ENCODE data around the gene ZNF501. TPM values are rescaled to one million over a fixed set of nuclear protein-coding genes. Genes with fewer than 3 reads are reported as not detected.

ZNF501 gene
- total and polyA plus RNA-seq, 2 of the 4 experiments (the other 2 are of a cell fraction), result 1.1 to 3.2 TPM

DNA sequence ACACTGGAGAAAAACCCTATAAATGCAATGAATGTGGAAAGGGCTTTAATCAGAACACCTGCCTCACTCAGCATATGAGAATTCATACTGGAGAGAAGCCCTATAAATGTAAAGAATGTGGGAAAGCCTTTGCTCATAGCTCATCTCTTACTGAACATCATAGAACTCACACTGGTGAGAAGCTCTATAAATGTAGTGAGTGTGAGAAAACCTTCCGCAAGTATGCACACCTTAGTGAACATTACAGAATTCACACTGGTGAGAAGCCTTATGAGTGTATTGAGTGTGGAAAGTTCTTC is 7.4 kb upstream of the ZNF501 start:
- CTCF ChIA-PET, result no interaction called here
- no peak for ATAC-seq (ENCODE audit: low read depth)
- dilution Hi-C loops (cut with HindIII; ENCODE audit: low sequenced_read_pairs, unreplicated experiment), result no loop called here
- Histone ChIP-seq H3K4me3 (ENCODE audit: insufficient read depth, low read depth, low read length) (no peak overlapping the region), H3K9ac (ENCODE audit: low read depth, low read length) (no peak overlapping the region), H2AK5ac (ENCODE audit: low read depth, low read length) (no peak overlapping the region), H3K4me1 (ENCODE audit: control insufficient read depth, insufficient read depth, low read length) (no peaks in the 10 kb centered on the region), H3K14ac (replicated peaks; ENCODE audit: low read depth, low read length) (no peak overlapping the region), H2BK15ac (ENCODE audit: low read depth, low read length) (no peak overlapping the region), H2AFZ (replicated peaks; ENCODE audit: low read length, poor library complexity) (no peak overlapping the region), H3K4me2 (ENCODE audit: low read depth, low read length) (no peak overlapping the region), H2BK5ac (ENCODE audit: low read depth, low read length, poor library complexity, severe bottlenecking) (no peak overlapping the region), H4K20me1 (ENCODE audit: insufficient read depth, low read length) (no peaks in the 10 kb centered on the region), H3K9me3 (ENCODE audit: control insufficient read depth, insufficient read depth, low read length) (peaks cover 81% of the 10 kb centered on the region), H3K56ac (ENCODE audit: extremely low read depth, insufficient read depth, low read length) (no peak overlapping the region), H4K5ac (ENCODE audit: low read depth, low read length) (no peak overlapping the region), H3K36me3 (ENCODE audit: control insufficient read depth, insufficient read depth, low read length) (peaks cover 15% of the 10 kb centered on the region), H2BK20ac (ENCODE audit: low read depth, low read length) (no peak overlapping the region), H4K8ac (ENCODE audit: low read depth in 2 of 2, low read length in 2 of 2) (no peak overlapping the region), H3K27ac (ENCODE audit: insufficient read depth, low read length) (no peak overlapping the region), H3K79me1 (ENCODE audit: low read depth in 1 of 2, low read length in 2 of 2) (no peaks in the 10 kb centered on the region; a peak in 1 of 4 replicates), H3K18ac (ENCODE audit: low read depth, low read length) (no peak overlapping the region), H3K23ac (ENCODE audit: low read depth, low read length) (no peak overlapping the region), H2BK120ac (ENCODE audit: low read depth, low read length) (no peak overlapping the region), H3K27me3 (ENCODE audit: control insufficient read depth, insufficient read depth, low read length) (no peaks in the 10 kb centered on the region), H3K9me1 (ENCODE audit: insufficient read depth, low read length) (no peaks in the 10 kb centered on the region), H3K4ac (ENCODE audit: low read depth, low read length) (no peak overlapping the region), H2AK9ac (replicated peaks; ENCODE audit: low read depth, low read length, poor library complexity) (no peak overlapping the region), H4K91ac (ENCODE audit: insufficient read depth, low read depth, low read length) (no peak overlapping the region)
- intact Hi-C loops (cut with micrococcal nuclease), result no loop called here
- no peak for TF ChIP-seq CTCF (conservative IDR thresholded peaks at IDR 0.05; ENCODE audit: low read depth, low read length)
- no peak for TF ChIP-seq FOS (IDR thresholded peaks at IDR 0.05; ENCODE audit: low read depth, low read length)
- no peak for TF ChIP-seq MAZ (IDR thresholded peaks at IDR 0.05; ENCODE audit: borderline replicate concordance, low read depth, low read length)
- no peak for TF ChIP-seq RCOR1 (IDR thresholded peaks at IDR 0.05; ENCODE audit: insufficient replicate concordance, low read length)
- no peak for TF ChIP-seq CHD1 (IDR thresholded peaks at IDR 0.05; ENCODE audit: low read depth, low read length)
- no peak for TF ChIP-seq MXI1 (IDR thresholded peaks at IDR 0.05; ENCODE audit: borderline replicate concordance, low read depth, low read length)
- TF ChIP-seq BHLHE40 (IDR thresholded peaks at IDR 0.05; ENCODE audit: low read depth, low read length), result no peak
- TF ChIP-seq CEBPB (IDR thresholded peaks at IDR 0.05; ENCODE audit: low read depth, low read length), result no peak
- no TSS peak for BruUV-seq (replicated peaks)
- DNase-seq, result no peak
- in situ Hi-C loops (cut with MboI; ENCODE audit: low sequenced_read_pairs), result no loop called here
- POLR2A ChIA-PET (ENCODE audit: unreplicated experiment), result no interaction called here
- WGBS, 2 experiments (ENCODE audit: extremely low coverage in 2 of 2, insufficient read length in 1 of 2), result no CpG with 5 or more reads among the region's 1 CpG

All from IMR-90 (cell line).